ENCODE data around the gene MUSTN1. TPM values are rescaled to one million over a fixed set of nuclear protein-coding genes. Genes with fewer than 3 reads are reported as not detected.

Gene MUSTN1
- total RNA-seq, 5 donors from 2014 or later (not counting 1 experiment from before 2014, with no cell fraction given), result 1.6 to 10.2 (median 4.1) TPM

DNA sequence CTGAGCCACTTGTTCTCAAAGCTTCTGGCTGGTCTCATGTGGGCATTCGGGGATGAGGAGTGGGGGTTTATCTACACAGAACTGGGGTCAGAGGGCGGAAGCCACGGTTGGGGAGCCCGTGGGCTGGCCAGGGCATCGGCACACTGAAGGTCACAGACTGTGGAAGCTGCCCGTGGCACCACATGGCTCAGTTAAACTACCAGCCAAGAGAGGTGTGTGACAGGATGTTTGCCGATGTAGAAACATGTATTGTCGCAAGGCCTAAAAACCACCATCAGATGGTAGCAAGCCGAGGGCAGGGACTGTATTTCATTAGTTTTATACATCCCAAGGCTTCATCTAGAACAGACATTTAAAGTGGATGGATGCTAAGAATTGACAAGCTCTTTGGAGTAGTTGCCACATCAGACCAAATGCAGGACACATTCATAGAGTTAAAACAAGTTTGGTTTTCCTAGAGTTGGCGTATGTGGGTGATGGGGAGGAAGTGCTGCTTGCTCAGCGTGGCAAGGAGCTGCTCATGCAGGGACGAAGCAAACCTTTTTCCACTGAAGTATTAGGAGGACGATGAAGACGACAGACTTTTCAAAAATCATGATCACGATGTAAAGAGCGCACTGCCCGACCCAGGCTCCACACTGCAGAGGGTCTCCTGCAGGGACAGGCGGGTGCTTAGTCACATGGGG, 9.6 kb upstream of the MUSTN1 start:
- Histone ChIP-seq H3K27ac (ENCODE audit: low read length) (no peak overlapping the region), H3K9me3 (no peaks in the 10 kb centered on the region), H3K36me3 (ENCODE audit: control insufficient read depth in 2 of 2, extremely low read depth in 1 of 2, insufficient read depth in 1 of 2, low read length in 1 of 2) (peaks cover 37 to 66% of the 10 kb centered on the region in 2 donors), H3K4me1 (ENCODE audit: control insufficient read depth in 1 of 2, extremely low read depth in 1 of 2, insufficient read depth in 2 of 2, low read length in 2 of 2) (peaks cover 0 to 4% of the 10 kb centered on the region in 2 experiments), H3K4me3 (ENCODE audit: control insufficient read depth in 1 of 2, extremely low read depth in 1 of 2, low read length in 1 of 2) (no peak overlapping the region), H3K27me3 (replicated peaks in 1 of 2; ENCODE audit: control insufficient read depth in 2 of 2, extremely low read depth in 1 of 2, insufficient read depth in 2 of 2, low read length in 1 of 2) (no peaks in the 10 kb centered on the region)
- CTCF ChIA-PET, result interaction anchor here (0.5 to 1.3 kb wide), 3 partner anchors 9 to 282 kb away, joined by 3 to 6 read pairs (median 5); no protein-coding TSS in a partner anchor
- peak overlapping the region in 1 of 2 donors; percentile 68 for H3K27ac Mint-ChIP-seq
- no peaks in the 10 kb centered on the region for H3K27me3 Mint-ChIP-seq
- DNase-seq, result no peak
- ATAC-seq (replicated peaks in 1 of 4), result peak in 1 of 4 experiments; percentile 53
- no peak overlapping the region for H3K4me3 Mint-ChIP-seq
- POLR2A ChIA-PET, result interaction anchor here in 1 of 2 donors (0.6 kb wide), 1 partner anchor 1044 kb away, joined by 3 read pairs; no protein-coding TSS in a partner anchor
- H3K4me1 Mint-ChIP-seq, result peaks cover 10 to 13% (median 11%) of the 10 kb centered on the region in 3 donors
- H3K36me3 Mint-ChIP-seq, result peaks cover 32% of the 10 kb centered on the region
- no peaks in the 10 kb centered on the region for H3K9me3 Mint-ChIP-seq
- WGBS (ENCODE audit: insufficient coverage), result 97% methylated on average over 16 of the region's 18 CpGs

DNA sequence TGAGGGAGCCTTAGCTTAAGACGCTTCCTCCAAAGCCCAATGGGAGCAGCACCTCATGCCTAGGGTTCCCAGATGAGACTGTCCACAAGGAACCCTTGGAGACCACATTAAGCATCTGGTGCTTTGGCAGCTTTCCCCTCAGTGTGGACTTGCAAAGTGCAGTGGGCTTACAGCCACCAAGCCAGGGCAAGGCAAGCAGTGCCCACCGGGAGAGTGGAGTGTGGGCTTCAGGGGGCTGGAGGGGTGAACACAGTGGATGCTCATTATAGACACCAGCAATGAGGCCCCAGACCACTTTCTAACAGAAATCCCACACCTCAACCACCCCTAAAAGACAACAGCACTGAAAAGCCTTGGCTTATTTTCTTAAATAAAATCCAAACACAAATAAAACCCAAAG, 9.1 kb upstream of the MUSTN1 start:
- no peaks in the 10 kb centered on the region for H3K27me3 Mint-ChIP-seq
- H3K4me3 ChIP-seq (ENCODE audit: control insufficient read depth in 1 of 2, extremely low read depth in 1 of 2, low read length in 1 of 2), result no peak overlapping the region
- H3K4me1 ChIP-seq (ENCODE audit: control insufficient read depth in 1 of 2, extremely low read depth in 1 of 2, insufficient read depth in 2 of 2, low read length in 2 of 2), result peaks cover 2 to 9% of the 10 kb centered on the region in 2 experiments
- peaks cover 15 to 19% (median 16%) of the 10 kb centered on the region in 3 donors for H3K4me1 Mint-ChIP-seq
- H3K36me3 Mint-ChIP-seq, result peaks cover 29% of the 10 kb centered on the region
- WGBS (ENCODE audit: insufficient coverage), result 100% methylated on average over 1 of the region's 2 CpGs
- CTCF ChIA-PET, result no interaction called here
- DNase-seq (no peak), ATAC-seq (replicated peaks in 1 of 4) (no peak)
- H3K27ac ChIP-seq (ENCODE audit: low read length), result no peak overlapping the region
- no peaks in the 10 kb centered on the region for H3K27me3 ChIP-seq (replicated peaks in 1 of 2; ENCODE audit: control insufficient read depth in 2 of 2, extremely low read depth in 1 of 2, insufficient read depth in 2 of 2, low read length in 1 of 2)
- H3K9me3 ChIP-seq, result no peaks in the 10 kb centered on the region
- H3K4me3 Mint-ChIP-seq, result no peak overlapping the region
- POLR2A ChIA-PET, result interaction anchor here in 1 of 2 donors (0.7 kb wide), 1 partner anchor 240 kb away, joined by 6 read pairs; no protein-coding TSS in a partner anchor
- no peaks in the 10 kb centered on the region for H3K9me3 Mint-ChIP-seq
- H3K36me3 ChIP-seq (ENCODE audit: control insufficient read depth in 2 of 2, extremely low read depth in 1 of 2, insufficient read depth in 1 of 2, low read length in 1 of 2), result peaks cover 37 to 60% of the 10 kb centered on the region in 2 donors
- peak overlapping the region in 1 of 2 donors; percentile 68 for H3K27ac Mint-ChIP-seq

DNA sequence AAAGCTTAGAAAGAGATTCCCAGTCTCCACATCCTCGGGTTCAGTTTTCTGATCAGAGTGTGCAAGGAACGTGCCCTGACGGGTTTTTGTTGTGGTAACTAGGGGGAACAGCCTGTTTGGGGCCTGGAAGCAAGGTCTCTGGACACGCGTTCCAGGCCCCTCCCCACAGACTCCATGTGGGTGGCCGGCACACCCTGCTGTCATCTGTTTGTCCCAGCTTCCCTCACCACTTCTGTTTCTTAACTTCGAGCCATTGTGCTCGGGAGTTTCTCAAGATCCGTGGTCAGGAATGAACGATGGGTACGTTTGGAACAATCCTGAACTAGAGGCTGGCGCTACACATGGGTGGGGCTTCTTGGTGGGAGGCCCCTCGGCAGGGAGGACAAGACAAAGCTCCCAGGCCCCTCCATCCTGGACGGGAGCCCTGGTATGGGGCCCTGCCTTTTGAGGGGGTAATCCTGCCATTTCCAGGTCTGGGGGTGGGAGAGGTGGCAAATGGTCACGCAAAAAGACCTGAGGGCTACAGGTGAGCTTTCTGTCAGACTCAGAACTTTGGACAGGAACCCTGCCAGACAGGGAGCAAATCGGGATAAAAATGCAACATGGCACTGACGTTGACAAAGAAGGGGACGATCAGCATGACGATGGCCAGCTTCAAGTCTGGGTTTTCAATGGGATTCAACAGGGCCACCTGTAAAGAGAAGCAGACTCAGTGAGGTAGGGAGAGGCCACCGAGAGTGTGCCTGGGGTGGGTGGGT, 8.5 kb upstream of the MUSTN1 start:
- ChIA-PET POLR2A (interaction anchor here in 1 of 2 donors (0.7 kb wide), 1 partner anchor 240 kb away, joined by 6 read pairs; no protein-coding TSS in a partner anchor), CTCF (no interaction called here)
- Histone ChIP-seq H3K36me3 (ENCODE audit: control insufficient read depth in 2 of 2, extremely low read depth in 1 of 2, insufficient read depth in 1 of 2, low read length in 1 of 2) (peaks cover 37 to 55% of the 10 kb centered on the region in 2 donors), H3K4me3 (ENCODE audit: control insufficient read depth in 1 of 2, extremely low read depth in 1 of 2, low read length in 1 of 2) (no peak overlapping the region), H3K27ac (ENCODE audit: low read length) (no peak overlapping the region), H3K4me1 (ENCODE audit: control insufficient read depth in 1 of 2, extremely low read depth in 1 of 2, insufficient read depth in 2 of 2, low read length in 2 of 2) (peaks cover 6 to 15% of the 10 kb centered on the region in 2 experiments), H3K9me3 (no peaks in the 10 kb centered on the region), H3K27me3 (replicated peaks in 1 of 2; ENCODE audit: control insufficient read depth in 2 of 2, extremely low read depth in 1 of 2, insufficient read depth in 2 of 2, low read length in 1 of 2) (no peaks in the 10 kb centered on the region)
- Mint-ChIP-seq H3K4me1 (peaks cover 21 to 25% (median 22%) of the 10 kb centered on the region in 3 donors), H3K27me3 (no peaks in the 10 kb centered on the region), H3K9me3 (no peaks in the 10 kb centered on the region), H3K27ac (no peak overlapping the region), H3K36me3 (peaks cover 25% of the 10 kb centered on the region), H3K4me3 (no peak overlapping the region)
- WGBS (ENCODE audit: insufficient coverage), result 86% methylated on average over 14 of the region's 20 CpGs
- ATAC-seq (replicated peaks in 1 of 4) (no peak), DNase-seq (no peak)

DNA sequence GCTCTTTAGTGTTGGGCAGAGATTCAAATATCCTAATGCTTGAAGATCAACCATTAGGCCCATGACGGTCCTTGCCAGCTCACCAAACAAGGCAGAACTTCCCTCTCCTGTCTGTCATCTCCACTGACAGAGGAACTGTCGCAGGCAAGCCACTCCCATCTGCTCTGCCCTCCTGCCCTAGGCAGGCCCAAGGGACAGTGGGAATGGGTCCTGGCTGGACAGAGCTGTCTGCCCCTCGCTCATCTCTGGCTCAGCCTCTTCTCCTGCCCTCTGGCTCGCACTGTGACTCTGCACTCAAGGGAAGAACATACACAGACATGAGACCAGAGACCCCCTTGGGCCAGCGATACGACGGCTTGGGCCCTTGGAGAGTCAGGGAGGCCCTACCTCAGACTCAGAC, 7.6 kb upstream of the MUSTN1 start:
- Mint-ChIP-seq H3K9me3 (no peaks in the 10 kb centered on the region), H3K4me1 (peaks cover 29 to 31% (median 30%) of the 10 kb centered on the region in 3 donors), H3K27ac (no peak overlapping the region), H3K27me3 (no peaks in the 10 kb centered on the region), H3K36me3 (peaks cover 27% of the 10 kb centered on the region), H3K4me3 (no peak overlapping the region)
- Histone ChIP-seq H3K27ac (ENCODE audit: low read length) (no peak overlapping the region), H3K4me3 (ENCODE audit: control insufficient read depth in 1 of 2, extremely low read depth in 1 of 2, low read length in 1 of 2) (no peak overlapping the region), H3K9me3 (no peaks in the 10 kb centered on the region), H3K27me3 (replicated peaks in 1 of 2; ENCODE audit: control insufficient read depth in 2 of 2, extremely low read depth in 1 of 2, insufficient read depth in 2 of 2, low read length in 1 of 2) (no peaks in the 10 kb centered on the region), H3K4me1 (ENCODE audit: control insufficient read depth in 1 of 2, extremely low read depth in 1 of 2, insufficient read depth in 2 of 2, low read length in 2 of 2) (peaks cover 7 to 24% of the 10 kb centered on the region in 2 experiments), H3K36me3 (ENCODE audit: control insufficient read depth in 2 of 2, extremely low read depth in 1 of 2, insufficient read depth in 1 of 2, low read length in 1 of 2) (peaks cover 35 to 48% of the 10 kb centered on the region in 2 donors)
- no peak for ATAC-seq (replicated peaks in 1 of 4)
- 80% methylated on average over 7 of the region's 7 CpGs for whole genome bisulfite sequencing (ENCODE audit: insufficient coverage)
- POLR2A ChIA-PET, result interaction anchor here in 1 of 2 donors (0.5 kb wide), 1 partner anchor 66 kb away, joined by 6 read pairs; no protein-coding TSS in a partner anchor
- CTCF ChIA-PET, result no interaction called here
- DNase-seq, result no peak

DNA sequence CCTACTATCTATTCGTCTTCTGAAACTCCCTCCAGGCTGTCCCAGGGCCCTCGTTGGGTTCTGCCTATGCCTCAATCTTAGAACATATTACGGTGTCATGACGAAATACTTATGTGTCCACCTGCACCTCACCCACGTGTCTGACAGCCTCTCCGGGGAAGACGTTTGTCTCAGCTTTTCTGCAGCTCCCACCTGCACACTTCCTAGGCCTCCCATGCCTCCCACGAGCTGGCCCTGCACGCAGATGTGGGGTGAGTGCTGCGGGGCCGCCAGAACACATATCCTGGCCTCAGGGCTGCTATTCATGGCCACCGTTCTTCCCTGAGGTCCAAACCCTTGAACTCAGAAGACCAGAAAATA, 7.1 kb upstream of the MUSTN1 start:
- H3K36me3 ChIP-seq (ENCODE audit: control insufficient read depth in 2 of 2, extremely low read depth in 1 of 2, insufficient read depth in 1 of 2, low read length in 1 of 2), result peaks cover 35 to 44% of the 10 kb centered on the region in 2 donors
- H3K4me1 ChIP-seq (ENCODE audit: control insufficient read depth in 1 of 2, extremely low read depth in 1 of 2, insufficient read depth in 2 of 2, low read length in 2 of 2), result peaks cover 7 to 27% of the 10 kb centered on the region in 2 experiments
- CTCF ChIA-PET, result no interaction called here
- Mint-ChIP-seq H3K4me1 (peaks cover 31 to 34% (median 33%) of the 10 kb centered on the region in 3 donors), H3K9me3 (no peaks in the 10 kb centered on the region), H3K4me3 (no peak overlapping the region), H3K27ac (no peak overlapping the region), H3K36me3 (peaks cover 29% of the 10 kb centered on the region), H3K27me3 (no peaks in the 10 kb centered on the region)
- no peaks in the 10 kb centered on the region for H3K27me3 ChIP-seq (replicated peaks in 1 of 2; ENCODE audit: control insufficient read depth in 2 of 2, extremely low read depth in 1 of 2, insufficient read depth in 2 of 2, low read length in 1 of 2)
- 62% methylated on average over 8 of the region's 12 CpGs for WGBS (ENCODE audit: insufficient coverage)
- no peak overlapping the region for H3K27ac ChIP-seq (ENCODE audit: low read length)
- POLR2A ChIA-PET, result interaction anchor here in 1 of 2 donors (0.5 kb wide), 1 partner anchor 66 kb away, joined by 6 read pairs; no protein-coding TSS in a partner anchor
- ATAC-seq (replicated peaks in 1 of 4) (no peak), DNase-seq (no peak)
- H3K4me3 ChIP-seq (ENCODE audit: control insufficient read depth in 1 of 2, extremely low read depth in 1 of 2, low read length in 1 of 2), result no peak overlapping the region
- H3K9me3 ChIP-seq, result no peaks in the 10 kb centered on the region

DNA sequence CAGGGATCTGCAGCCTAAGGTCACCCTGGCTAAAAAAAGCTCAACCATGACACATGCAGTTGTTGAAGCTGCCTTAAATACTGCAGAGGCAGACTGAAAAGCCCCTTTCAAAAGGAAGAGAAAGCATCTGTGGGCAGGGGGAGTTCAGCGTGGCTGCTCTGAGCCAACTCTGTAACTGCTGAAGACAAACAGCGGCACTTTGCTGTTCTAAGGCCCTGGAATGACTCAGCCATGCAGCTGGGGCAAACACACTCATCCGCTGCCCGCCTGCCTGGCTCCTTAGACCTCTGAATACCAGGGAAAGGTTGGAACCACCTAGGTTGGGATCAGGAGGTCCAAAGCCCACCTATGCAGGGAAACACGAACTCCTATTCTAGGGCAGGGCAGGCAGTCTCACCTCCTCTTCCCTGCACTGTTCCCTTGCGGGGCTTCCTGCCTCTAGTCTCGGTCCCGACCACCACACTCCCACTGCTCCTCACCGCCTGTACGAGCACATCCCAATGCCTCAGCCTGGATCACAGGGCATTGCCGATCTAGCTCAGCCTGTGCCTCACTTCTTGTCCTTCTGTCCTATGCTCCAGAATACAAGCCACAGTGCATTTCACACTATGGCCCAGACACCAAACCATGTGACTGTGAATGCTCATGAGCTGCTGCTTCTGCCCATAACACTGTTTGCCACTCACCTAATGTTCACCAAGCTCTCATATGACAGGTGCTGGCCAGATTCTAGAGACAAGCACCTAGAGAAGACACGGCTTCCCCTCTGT, 6.6 kb upstream of the MUSTN1 start:
- H3K9me3 ChIP-seq, result no peaks in the 10 kb centered on the region
- Mint-ChIP-seq H3K27ac (no peak overlapping the region), H3K4me1 (peaks cover 31 to 38% (median 33%) of the 10 kb centered on the region in 3 donors), H3K9me3 (no peaks in the 10 kb centered on the region), H3K36me3 (peaks cover 33% of the 10 kb centered on the region), H3K27me3 (no peaks in the 10 kb centered on the region), H3K4me3 (no peak overlapping the region)
- ChIA-PET POLR2A (no interaction called here), CTCF (interaction anchor here in 1 of 2 donors (0.5 kb wide), 1 partner anchor 100 kb away, joined by 3 read pairs; no protein-coding TSS in a partner anchor)
- ATAC-seq (replicated peaks in 1 of 4) (no peak), DNase-seq (no peak)
- H3K36me3 ChIP-seq (ENCODE audit: control insufficient read depth in 2 of 2, extremely low read depth in 1 of 2, insufficient read depth in 1 of 2, low read length in 1 of 2), result peaks cover 35 to 40% of the 10 kb centered on the region in 2 donors
- H3K27ac ChIP-seq (ENCODE audit: low read length), result no peak overlapping the region
- H3K27me3 ChIP-seq (replicated peaks in 1 of 2; ENCODE audit: control insufficient read depth in 2 of 2, extremely low read depth in 1 of 2, insufficient read depth in 2 of 2, low read length in 1 of 2), result no peaks in the 10 kb centered on the region
- H3K4me3 ChIP-seq (ENCODE audit: control insufficient read depth in 1 of 2, extremely low read depth in 1 of 2, low read length in 1 of 2), result no peak overlapping the region
- H3K4me1 ChIP-seq (ENCODE audit: control insufficient read depth in 1 of 2, extremely low read depth in 1 of 2, insufficient read depth in 2 of 2, low read length in 2 of 2), result peaks cover 7 to 27% of the 10 kb centered on the region in 2 experiments
- WGBS (ENCODE audit: insufficient coverage), result 89% methylated on average over 11 of the region's 12 CpGs
